Stimulated activated CD4-positive, alpha-beta T cell treated with anti-CD3 and anti-CD28 coated beads, Interleukin-1b, Interleukin-23, amount 100 ng/mL, for 48 hours (primary cell): Measurements from ENCODE around the gene NPHP4.
A peak's percentile ranks its signal among the peaks of the same experiment; 100 is the strongest.

ENCODE experiments used
- DNase-seq: peaks from one replicate; pipeline ENCODE4 v3.0.0-alpha.2; 2020

Gene NPHP4

GRCh38 chr1:5992026-5992813 lies at the start of gene NPHP4:
NPHP4 (minus strand) TSS chr1:5992425; CDS start chr1:5986289, 6,136 bp downstream.
- DNase-seq, result peak; percentile 99

GRCh38 chr1:6041432-6042062 lies 49.3 kb upstream of the NPHP4 start:
- DNase-seq, result peak; percentile 20

- no peak for DNase-seq
Measured at GRCh38 chr1:6040861-6041415, 48.7 kb upstream of the NPHP4 start.

- DNase-seq, result no peak
Measured at GRCh38 chr1:6040444-6040843, 48.2 kb upstream of the NPHP4 start.

- DNase-seq, result no peak
Measured at GRCh38 chr1:6039031-6039430, 46.8 kb upstream of the NPHP4 start.

GRCh38 chr1:6038603-6039002 lies 46.4 kb upstream of the NPHP4 start:
- DNase-seq, result no peak

- DNase-seq, result peak; percentile 9
Measured at GRCh38 chr1:6037338-6037762, 45.1 kb upstream of the NPHP4 start.

GRCh38 chr1:6035719-6036118 lies 43.5 kb upstream of the NPHP4 start:
- no peak for DNase-seq

GRCh38 chr1:6035303-6035702 lies 43.1 kb upstream of the NPHP4 start:
- no peak for DNase-seq

GRCh38 chr1:6034750-6035096 lies 42.5 kb upstream of the NPHP4 start:
- no peak for DNase-seq

- DNase-seq, result peak; percentile 27
Measured at GRCh38 chr1:6033986-6034749, 41.9 kb upstream of the NPHP4 start.

GRCh38 chr1:6033124-6033523 lies 40.9 kb upstream of the NPHP4 start:
- no peak for DNase-seq

- no peak for DNase-seq
Measured at GRCh38 chr1:6030547-6031261, 38.5 kb upstream of the NPHP4 start.

GRCh38 chr1:6030132-6030531 lies 37.9 kb upstream of the NPHP4 start:
- no peak for DNase-seq

- no peak for DNase-seq
Measured at GRCh38 chr1:6029351-6029750, 37.1 kb upstream of the NPHP4 start.

- DNase-seq, result peak; percentile 64
Measured at GRCh38 chr1:6028042-6028850, 36.0 kb upstream of the NPHP4 start.

GRCh38 chr1:6027591-6027990 lies 35.4 kb upstream of the NPHP4 start:
- peak; percentile 47 for DNase-seq

- DNase-seq, result peak; percentile 94
Measured at GRCh38 chr1:6026095-6026809, 34.0 kb upstream of the NPHP4 start.

GRCh38 chr1:6025269-6026094 lies 33.3 kb upstream of the NPHP4 start:
- peak; percentile 11 for DNase-seq

GRCh38 chr1:6024376-6024775 lies 32.2 kb upstream of the NPHP4 start:
- DNase-seq, result no peak
